ENCODE measurements around the gene AUTS2.
A peak's percentile ranks its signal among the peaks of the same experiment; 100 is the strongest.

The AUTS2 gene

DNA sequence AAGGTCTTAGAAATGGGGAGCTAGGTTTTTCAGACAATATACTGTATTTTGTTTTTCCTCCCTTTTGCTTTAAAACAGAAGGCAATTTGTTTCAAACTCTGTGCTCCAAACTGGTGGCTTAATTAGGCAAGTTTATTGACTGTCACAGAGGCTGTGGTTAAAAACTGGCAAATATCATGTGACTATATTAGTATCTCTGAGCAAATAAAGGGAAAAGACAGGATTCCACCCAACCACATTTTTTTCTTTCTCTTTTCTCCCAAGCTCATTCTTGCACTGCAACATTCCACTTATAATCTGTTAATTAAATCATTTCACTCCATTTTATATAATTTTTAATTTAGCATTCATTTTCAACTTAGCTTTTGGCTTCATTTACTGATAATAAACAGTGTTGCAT lies 615.8 kb downstream of the AUTS2 start:
- Histone ChIP-seq H3K27ac (no peak overlapping the region), H3K4me3 (no peak overlapping the region)

DNA sequence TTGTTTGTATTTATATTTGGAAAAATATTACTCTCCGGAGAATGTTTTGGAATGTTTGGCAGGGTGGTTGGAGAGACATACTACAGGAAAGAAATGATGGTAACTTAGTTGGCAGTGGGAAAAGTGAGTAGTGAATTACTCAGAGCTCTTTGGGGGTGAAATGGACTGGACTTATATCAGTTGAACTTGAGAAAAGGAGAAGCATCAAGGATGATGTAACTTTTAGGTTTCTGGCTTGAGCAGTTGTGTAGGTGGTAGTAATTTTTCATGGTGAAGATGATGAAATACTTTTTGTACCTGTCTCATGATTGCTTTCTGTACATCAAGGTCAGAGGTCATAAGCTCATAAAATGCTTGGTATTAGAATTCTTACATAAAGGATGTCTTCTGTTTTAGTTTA lies 617.2 kb downstream of the AUTS2 start:
- no peak overlapping the region for H3K4me3 ChIP-seq
- no peak overlapping the region for H3K27ac ChIP-seq

DNA sequence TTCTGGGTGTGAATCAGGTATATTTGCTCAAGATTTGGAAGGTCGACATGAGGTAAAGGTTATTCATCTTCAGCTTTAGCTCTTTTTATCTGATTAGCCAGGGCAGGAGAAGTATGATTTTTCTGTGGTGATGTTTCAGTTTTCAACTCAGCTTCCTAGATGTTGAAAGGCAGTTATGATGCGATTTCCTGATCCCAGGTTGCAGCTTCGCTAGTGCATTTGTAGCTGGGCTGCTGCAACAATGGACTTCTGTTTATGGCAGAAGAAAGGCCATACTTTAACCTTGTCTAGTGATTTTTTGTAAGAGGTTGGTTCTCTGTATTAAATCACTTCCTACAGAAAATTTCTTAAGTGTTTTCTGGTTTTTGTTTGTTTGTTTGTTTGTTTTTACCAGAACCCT lies 619.3 kb downstream of the AUTS2 start:
- Histone ChIP-seq H3K27ac (no peak overlapping the region), H3K4me3 (no peak overlapping the region)

DNA sequence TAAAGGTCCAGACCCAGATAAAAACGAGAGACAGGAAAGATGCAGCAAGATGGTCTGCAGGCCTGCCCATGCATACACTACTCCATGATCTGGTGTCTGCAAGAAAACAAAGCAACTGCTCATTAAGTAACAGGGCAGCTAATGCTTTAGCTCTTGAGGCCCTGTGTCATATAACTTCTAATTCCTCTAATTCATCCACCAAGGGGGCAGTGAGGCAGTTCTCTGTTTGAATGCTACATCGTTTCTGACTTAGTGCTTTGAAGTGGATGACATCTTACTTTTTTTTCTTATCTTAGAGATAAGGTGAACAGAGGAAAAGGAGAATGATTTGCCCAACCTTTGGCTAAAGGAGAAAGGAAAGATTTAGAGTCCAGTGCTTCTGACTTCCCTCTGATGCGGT lies 619.7 kb downstream of the AUTS2 start:
- H3K4me3 ChIP-seq: no peak overlapping the region
- H3K27ac ChIP-seq: no peak overlapping the region

DNA sequence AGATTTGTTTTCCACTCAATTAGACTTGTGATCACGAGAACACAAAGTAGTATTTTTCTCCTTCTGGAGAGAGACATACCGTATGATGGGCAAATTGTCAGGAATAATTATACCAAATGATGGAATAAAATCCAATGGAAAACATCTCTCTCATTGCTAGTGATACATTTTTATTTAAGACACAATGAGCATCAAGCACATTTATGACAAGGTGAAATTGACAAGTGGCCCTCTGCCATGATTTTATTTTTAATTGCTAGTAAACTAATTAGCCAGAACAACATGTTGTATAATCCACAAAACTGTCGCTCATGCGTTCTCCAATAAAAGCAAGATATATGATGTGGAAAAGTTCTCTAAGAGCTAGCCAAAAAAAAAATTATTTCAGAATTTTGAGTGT lies 620.8 kb downstream of the AUTS2 start:
- no peak overlapping the region for H3K27ac ChIP-seq
- no peak overlapping the region for H3K4me3 ChIP-seq

DNA sequence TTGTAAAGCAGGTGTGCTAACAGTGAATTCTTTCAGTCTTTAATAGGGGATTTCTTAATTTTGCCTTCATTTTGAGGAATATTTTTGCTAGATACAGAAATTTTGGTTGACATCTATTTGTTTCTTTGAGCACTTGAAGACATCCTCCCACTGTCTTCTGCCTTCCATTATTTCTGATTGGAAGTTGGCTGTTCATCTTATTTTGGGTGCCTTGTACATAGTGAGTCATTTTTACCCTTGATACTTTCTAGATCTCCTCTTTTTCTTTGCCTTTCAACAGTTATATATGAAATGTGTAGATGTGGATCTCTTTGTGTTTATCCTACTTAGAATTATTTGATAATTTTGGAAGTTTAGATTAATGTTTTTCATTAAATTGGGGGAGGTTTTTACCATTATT lies 631.0 kb downstream of the AUTS2 start:
- Histone ChIP-seq H3K27ac (no peak overlapping the region), H3K4me3 (no peak overlapping the region)

DNA sequence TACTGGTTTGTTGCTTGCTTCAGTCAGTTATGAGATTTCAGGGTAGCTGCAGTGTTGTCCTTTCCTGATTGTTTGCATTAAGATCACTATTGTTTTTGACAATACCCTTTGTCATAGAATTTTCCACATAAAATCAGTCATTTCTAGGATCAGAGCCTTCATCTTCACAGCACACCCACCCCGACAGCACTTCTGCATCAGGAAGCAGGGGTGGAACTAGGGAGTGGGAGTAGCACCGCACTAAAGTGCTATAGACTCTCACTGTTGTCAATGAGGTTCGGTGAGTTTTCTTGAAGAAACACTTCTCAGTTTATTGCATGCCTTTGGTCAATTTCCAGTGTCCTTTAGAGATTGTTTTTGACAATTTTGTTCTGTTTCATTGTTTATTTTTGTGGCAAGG lies 632.5 kb downstream of the AUTS2 start:
- H3K4me3 ChIP-seq: no peak overlapping the region

DNA sequence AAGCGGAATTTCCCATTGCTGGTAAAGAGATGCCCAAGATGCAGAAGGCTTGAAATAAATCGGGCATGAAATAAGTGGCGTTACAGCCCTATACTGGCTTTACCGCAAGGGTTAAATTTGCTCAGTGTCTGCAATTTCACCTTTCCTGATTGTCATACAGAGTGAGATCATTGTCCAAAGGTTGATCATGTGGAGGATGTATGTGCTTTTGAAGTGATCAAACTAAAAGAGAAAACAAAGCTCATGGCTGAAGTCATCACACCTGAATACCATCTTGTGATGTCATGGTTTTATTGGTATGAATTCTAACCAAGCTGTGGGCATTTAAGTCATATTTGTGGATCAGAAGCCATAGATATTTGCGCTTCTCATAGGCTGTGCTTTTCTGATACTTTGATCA lies 635.5 kb downstream of the AUTS2 start:
- H3K27ac ChIP-seq: no peak overlapping the region
- H3K4me3 ChIP-seq: no peak overlapping the region

More for the DNA sequence above, 632.5 kb downstream of the AUTS2 start:
- no peak overlapping the region for H3K27ac ChIP-seq

DNA sequence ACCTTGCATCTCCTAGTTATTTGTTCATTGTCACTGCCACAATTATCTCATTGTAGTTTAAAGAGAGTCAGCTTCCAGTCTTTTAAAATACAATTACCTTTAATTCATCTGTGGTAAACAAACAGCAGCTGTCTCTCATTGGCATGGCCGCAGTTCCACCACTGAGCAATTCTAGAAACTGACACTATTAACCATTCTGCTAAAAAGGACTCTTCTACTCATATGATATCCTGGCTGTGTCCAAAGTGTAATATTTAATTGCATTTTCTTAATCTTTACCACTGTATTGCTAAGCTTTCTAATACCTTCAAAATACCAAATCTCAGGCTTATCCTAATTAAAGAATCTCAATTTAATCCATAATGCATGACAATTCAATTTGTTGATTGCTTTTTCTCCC lies 639.0 kb downstream of the AUTS2 start:
- Histone ChIP-seq H3K4me3 (no peak overlapping the region), H3K27ac (no peak overlapping the region)

DNA sequence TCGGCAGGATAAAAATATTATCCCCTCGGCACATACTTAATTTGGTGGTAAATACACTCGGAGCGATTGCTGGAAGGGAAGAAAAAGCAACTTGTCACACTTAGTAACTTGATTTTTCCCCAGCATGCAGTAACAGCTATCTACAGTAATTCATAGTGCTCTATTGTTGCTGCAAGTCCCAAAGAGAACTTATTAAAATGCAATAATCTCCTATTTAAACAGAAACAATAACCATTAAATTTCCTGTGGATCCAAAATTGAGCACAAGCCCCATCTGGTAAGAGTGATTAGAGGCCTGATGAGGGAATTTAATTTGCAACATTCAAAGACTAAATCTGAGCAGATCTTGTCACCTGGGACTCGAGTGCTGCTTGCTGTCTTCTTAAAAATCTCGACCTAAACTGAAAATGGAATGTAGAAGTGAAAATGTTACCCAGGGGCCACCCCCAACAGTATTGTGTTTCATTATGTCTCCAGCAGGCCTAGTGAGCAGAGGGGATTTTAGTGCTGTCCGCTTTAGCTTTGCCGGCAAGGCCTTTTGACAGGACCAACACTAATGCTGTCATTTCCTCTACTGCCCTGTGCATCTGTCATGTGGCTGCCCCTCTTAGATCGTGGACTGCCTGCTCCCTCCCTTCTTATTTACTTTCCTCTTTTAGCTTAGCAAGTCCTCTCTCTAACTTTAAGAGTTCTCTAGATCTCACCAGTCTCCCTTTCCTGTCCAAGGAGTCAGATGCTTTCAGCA lies 639.7 kb downstream of the AUTS2 start:
- H3K4me3 ChIP-seq: no peak overlapping the region
- H3K27ac ChIP-seq: no peak overlapping the region

DNA sequence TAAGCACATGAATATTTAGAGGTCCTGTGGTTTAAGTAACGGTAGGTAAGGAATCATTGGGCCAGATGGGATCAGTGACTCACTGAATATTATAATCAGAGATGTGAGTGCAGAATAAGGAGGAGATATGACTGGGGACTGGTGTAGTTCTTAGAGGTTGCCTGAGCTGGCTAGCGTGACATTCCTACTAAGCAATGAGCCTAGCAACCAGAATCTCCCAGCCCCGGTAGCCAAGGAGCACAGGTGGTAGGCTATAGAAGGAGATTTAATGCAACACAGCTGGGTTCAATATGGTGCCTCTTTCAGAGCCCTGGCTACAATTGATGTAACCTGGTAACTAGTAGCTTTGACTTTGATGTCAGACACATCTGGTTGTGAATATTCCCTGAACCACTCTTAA lies 641.6 kb downstream of the AUTS2 start:
- H3K27ac ChIP-seq: no peak overlapping the region
- no peak overlapping the region for H3K4me3 ChIP-seq

DNA sequence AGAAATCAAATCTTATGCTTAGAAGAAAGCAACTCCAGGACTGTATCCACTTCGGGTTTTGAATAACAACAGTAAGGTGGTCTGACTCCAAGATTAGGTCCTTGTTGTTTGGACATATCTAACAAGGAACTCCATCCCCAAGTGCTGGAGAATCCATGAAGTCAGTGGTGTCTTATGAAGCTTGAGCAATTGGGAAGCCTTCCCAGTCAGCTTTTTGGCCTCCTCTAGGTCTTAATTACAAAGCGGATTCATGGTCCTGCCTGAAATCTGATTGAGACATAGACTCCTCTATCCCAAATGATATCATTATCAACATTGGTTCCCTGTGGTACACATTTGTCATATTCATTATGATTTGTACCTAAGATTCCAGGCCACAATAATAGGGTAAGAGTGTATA lies 642.6 kb downstream of the AUTS2 start:
- Histone ChIP-seq H3K4me3 (no peak overlapping the region), H3K27ac (no peak overlapping the region)

DNA sequence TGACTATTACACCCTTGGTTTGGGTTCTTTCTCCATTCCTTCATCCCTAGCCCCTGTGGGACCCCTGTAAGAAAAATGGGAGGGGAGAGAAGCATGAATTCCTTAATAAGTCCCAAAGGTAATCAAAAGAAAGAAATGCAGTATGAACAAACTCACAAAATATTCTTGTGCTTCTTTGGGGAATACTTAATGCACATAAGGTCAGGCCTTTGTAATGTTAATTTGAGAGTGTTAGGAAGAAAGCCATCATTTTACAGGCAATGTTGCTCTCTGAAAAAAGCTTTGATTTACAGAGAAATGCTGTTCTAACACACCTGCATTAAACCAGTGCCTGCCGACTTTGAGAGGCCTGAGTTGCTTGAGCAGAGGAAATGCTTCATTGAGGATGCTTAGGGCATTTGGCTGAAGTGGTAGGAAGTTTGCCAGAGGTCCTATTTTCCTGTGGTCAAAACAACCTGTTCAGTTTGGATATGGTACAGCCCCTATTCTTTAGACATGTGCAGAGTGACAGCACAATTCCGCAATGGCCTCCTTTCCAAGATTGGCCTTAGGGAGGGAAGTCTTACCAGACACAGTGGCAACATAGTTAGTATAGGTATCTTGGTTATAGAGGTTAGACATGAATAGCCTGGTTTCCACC lies 643.4 kb downstream of the AUTS2 start:
- H3K27ac ChIP-seq: no peak overlapping the region

DNA sequence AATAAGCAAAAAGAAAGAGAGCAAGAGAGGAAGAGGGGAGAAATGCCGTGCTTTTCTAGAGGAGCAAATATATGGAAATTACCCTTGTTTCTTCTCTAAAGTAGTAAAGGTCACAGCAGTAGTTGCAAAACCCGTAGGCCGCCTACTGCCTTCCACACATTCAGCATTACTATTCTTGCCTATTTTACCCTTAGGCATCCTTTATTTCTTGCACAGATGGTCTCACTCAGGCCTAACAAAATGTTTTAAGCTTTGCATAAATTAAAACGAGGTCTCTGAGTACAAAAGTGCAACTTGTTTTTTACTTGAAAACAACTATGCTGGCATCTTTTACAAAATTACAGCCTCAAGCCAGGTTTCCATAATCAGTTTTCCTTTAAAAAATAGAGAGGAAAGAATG lies 644.6 kb downstream of the AUTS2 start:
- Histone ChIP-seq H3K4me3 (no peak overlapping the region), H3K27ac (no peak overlapping the region)

More for the DNA sequence above, 643.4 kb downstream of the AUTS2 start:
- no peak overlapping the region for H3K4me3 ChIP-seq

DNA sequence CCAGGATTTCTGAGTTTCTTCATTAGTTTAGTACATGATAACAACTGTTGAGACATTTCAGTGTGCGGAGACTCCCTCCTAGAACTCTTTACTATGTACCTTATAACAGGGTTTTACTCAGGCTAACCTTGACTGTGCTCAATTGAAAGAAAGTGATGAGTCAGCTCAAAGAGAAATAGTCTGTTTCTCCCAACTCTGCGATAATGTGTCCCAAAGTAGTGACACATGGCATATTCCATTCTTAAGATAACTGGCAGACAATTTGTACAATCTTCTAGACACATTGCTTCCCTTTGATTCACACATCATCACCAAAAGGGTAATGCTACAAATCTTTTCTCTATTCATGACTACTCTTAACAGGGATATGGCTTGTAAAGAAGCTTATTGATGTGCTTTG lies 645.2 kb downstream of the AUTS2 start:
- H3K27ac ChIP-seq: no peak overlapping the region
- H3K4me3 ChIP-seq: no peak overlapping the region

DNA sequence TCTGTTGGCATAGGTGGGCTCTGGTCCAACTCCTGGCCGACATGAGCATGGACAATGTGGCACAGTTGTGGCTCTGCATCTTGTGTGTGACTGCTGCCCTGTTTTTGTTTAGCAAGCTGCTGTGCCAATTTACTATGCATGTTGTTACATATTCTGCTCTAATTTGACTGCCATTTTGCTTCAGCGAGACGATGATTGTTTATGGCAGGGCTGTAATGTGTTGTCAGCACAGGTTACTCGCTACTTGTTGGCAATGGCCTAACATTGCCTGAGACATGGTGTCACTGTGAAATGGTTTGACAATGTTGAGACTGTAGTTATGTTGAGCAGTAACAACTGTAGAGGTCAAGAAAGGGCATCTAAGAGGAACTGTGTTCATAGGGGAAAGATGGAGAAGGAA lies 659.6 kb downstream of the AUTS2 start:
- H3K27ac ChIP-seq: no peak overlapping the region
- H3K4me3 ChIP-seq: no peak overlapping the region

DNA sequence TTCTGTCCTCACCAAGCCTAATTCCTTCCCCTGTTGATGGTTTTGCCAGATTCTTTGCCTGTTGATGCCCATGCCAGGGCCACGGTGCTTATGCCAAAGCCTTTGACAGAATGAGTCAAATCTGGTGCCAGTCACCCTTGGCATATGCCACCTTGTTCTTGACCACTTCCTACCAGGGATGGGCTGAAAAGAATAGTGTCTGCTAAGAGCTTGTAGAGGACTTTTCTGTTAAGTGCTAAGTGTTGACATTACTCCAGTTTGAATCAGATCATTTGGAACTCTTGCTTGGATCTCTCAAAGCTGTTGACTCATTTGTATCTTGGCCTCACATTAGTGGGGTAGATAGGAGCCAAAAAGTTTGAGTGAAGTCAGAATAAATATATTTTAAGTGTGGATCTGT lies 661.2 kb downstream of the AUTS2 start:
- peak overlapping the region in 1 of 21 experiments; percentile 48 for H3K27ac ChIP-seq
- no peak overlapping the region for H3K4me3 ChIP-seq

DNA sequence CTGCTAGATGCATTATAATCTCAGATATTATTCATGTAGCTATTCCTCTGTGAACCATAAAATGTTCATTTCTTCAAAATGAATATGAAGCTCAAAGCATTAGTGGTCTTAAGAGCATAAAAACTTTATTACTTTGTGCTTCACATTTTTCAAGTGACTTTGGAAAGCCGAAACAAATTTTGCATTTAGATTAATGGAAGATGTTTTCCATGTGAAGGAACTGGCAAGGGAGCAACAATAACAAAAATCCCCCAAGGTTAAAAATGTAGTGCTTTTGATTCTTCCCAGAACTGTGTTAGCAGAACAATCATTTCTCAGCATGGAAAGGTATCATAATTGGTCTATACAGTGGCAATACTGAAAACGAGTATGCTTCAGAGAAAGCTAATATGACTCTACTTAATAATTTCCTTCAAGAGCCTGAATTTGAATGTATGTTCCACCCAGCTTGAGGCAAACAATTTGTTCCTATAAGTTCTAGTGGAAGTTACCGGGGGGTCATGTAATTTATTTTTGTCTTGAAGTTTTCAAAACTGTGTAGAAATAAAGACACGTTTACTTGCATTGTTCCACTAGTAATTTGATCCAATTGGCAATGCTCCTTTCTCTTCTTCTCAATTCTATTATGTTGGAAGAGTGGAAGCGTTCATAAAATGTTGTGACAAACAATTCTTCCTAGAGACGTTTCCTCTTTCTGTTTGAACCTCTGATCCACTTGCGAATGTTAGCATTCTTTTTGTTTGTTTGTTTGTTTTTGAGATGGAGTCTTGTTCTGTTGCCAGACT lies 665.4 kb downstream of the AUTS2 start:
- Histone ChIP-seq H3K4me3 (no peak overlapping the region), H3K27ac (no peak overlapping the region)

DNA sequence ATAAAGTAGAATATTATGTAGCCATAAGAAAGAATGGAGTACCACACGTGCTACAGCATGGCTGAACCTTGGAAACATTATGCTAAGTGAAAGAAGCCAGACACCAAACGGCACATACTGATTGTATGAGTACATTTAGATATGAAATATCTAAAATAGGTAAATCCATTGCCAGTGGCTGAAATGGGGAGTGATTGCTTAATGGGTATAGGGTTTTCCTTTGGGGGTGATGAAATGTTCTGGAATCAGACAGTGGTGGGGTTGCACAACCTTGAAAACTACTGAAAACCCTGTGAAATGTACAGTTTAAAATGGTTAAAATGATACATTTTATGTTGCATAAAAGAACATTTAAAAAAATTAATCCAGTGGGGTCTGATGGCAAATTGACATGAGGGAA lies 667.9 kb downstream of the AUTS2 start:
- Histone ChIP-seq H3K27ac (no peak overlapping the region), H3K4me3 (no peak overlapping the region)

DNA sequence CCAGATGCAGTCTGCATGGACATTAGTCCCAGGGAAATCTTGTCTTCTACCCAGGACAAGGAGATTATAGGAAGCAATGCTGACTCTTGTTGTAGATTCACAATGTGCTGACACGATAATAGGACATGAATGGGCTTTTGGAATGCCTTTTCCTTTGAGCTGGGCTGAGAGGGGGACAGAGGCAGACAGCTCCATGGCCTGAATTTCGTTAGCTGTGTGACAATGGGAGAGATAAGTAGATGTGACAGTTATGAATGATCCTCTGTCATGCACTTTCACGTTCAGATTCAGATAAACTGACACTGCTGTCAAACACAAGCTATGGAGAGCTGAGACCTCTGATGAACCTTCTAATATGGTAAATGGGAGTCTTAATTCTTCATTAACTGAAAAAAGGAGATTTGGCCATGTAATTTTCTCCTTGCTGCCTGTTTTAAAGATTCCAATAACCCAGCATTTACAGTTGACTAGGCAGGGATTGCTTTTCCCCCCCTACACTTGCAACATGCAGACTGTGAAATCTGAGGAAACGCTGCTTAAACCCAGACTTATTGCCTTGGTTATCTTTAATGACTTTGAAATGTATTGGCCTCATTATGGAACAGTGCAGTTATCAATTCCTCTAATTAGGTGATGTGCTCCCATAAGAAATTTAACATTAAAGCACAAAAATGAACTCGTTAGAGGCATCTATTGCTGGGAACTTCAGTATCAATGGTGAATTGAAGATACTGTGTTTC lies 669.3 kb downstream of the AUTS2 start:
- no peak overlapping the region for H3K27ac ChIP-seq
- no peak overlapping the region for H3K4me3 ChIP-seq
